SH-SY5Y (cell line): Measurements from ENCODE around the gene CFAP299.

Experiments
- GATA2 ChIP-seq: IDR thresholded peaks from 2 replicates; pipeline ENCODE4 v1.6.1; 2011; ENCODE audit warnings: mild to moderate bottlenecking, low read depth, low read length
- GATA3 ChIP-seq: IDR thresholded peaks from 2 replicates; pipeline ENCODE4 v1.6.1; 2011; ENCODE audit warnings: low read depth, mild to moderate bottlenecking, low read length, moderate library complexity

- no peak for TF ChIP-seq GATA3
- TF ChIP-seq GATA2 = no peak
Measured at GRCh38 chr4:80312124-80312523, 23.4 kb upstream of the CFAP299 start.
